Colon (tissue), 2 donors: ENCODE results near the gene USP49.
"Not testable (repeated sequence)": the region's sequence is repeated elsewhere in the genome, so short reads cannot be mapped to it uniquely, and the experiment has no call there.

ENCODE experiments used
- FAIRE-seq: peaks from 2 replicates; lab custom pipeline; 2012; peaks lifted over from hg19 to GRCh38; lab: Jason Lieb, UNC
- donor health status: control.
- donor health status: control.

USP49 gene

GRCh38 chr6:41872147-41872546 is 23.0 kb downstream of the USP49 start:
- no peak for FAIRE-seq

- no peak for FAIRE-seq
Measured at GRCh38 chr6:41871691-41872090, 23.5 kb downstream of the USP49 start.

- no peak for FAIRE-seq
Measured at GRCh38 chr6:41859356-41859755, 35.8 kb downstream of the USP49 start.

GRCh38 chr6:41858703-41859102 is 36.5 kb downstream of the USP49 start:
- FAIRE-seq = no peak

- FAIRE-seq = no peak
Measured at GRCh38 chr6:41850861-41851260, 44.3 kb downstream of the USP49 start.

GRCh38 chr6:41846666-41847237 is 48.4 kb downstream of the USP49 start:
- no peak for FAIRE-seq

GRCh38 chr6:41843178-41843577 is 52.0 kb downstream of the USP49 start:
- FAIRE-seq = no peak

- FAIRE-seq = no peak
Measured at GRCh38 chr6:41840326-41840725, 54.8 kb downstream of the USP49 start.

GRCh38 chr6:41836660-41837052 is 58.5 kb downstream of the USP49 start:
- FAIRE-seq = no peak

- FAIRE-seq = no peak
Measured at GRCh38 chr6:41836022-41836659, 59.0 kb downstream of the USP49 start.

GRCh38 chr6:41832263-41832662 is 62.9 kb downstream of the USP49 start:
- no peak for FAIRE-seq

GRCh38 chr6:41826343-41827022 is 68.7 kb downstream of the USP49 start:
- FAIRE-seq = no peak

GRCh38 chr6:41824571-41825569 is 70.3 kb downstream of the USP49 start:
- FAIRE-seq = no peak

GRCh38 chr6:41823178-41823577 is 72.0 kb downstream of the USP49 start:
- FAIRE-seq = no peak

GRCh38 chr6:41822021-41822420 is 73.2 kb downstream of the USP49 start:
- FAIRE-seq = no peak

GRCh38 chr6:41821266-41821665 is 73.9 kb downstream of the USP49 start:
- FAIRE-seq = no peak

- no peak for FAIRE-seq
Measured at GRCh38 chr6:41818271-41819054, 76.7 kb downstream of the USP49 start.

GRCh38 chr6:41815587-41815986 is 79.6 kb downstream of the USP49 start:
- no peak for FAIRE-seq

GRCh38 chr6:41814629-41815028 is 80.5 kb downstream of the USP49 start:
- no peak for FAIRE-seq

- no peak for FAIRE-seq
Measured at GRCh38 chr6:41813956-41814355, 81.2 kb downstream of the USP49 start.

- FAIRE-seq = no peak
Measured at GRCh38 chr6:41813469-41813868, 81.7 kb downstream of the USP49 start.

GRCh38 chr6:41811946-41812345 is 83.2 kb downstream of the USP49 start:
- not testable (repeated sequence) for FAIRE-seq
